ENCODE measurements around the gene PTPRZ1. TPM values are rescaled to one million over a fixed set of nuclear protein-coding genes. Genes with fewer than 3 reads are reported as not detected.

The PTPRZ1 gene
- total and polyA plus RNA-seq, 8 donors, result 0.60 to 2.5 (median 0.98) TPM

DNA sequence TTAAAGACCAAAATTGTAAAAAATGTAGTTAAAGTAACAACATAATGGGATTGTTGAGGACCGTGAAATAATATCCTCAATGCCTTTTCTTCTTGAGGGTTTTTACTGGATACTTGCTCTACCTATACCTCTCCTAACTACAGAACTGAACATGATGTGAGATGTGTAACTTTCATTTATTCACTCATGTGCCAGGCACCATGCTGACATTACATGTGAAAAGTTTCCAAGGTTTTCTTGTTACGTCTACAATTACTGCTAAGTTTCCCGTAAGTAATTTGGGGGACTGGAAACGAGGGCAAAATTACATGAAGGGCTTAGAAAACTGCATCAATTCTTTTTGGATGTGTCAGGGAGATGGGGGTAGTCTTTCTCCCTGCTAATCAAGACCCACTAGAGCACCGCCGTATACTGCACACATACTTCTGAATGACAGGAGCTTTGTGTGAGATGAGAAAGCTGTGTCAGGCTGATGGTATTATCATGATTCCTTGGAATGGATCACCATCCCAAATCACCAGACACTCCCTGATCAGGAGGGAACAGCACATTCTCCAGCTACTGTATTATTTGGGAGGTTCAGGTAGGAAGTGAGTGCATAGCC, 41.8 kb downstream of the PTPRZ1 start:
- peaks cover 0 to under 1% (median 0%) of the 10 kb centered on the region in 3 donors for H3K4me1 ChIP-seq
- intact Hi-C loops (cut with DNase I), result no loop called here
- WGBS, 2 donors, result 74 to 85% methylated on average over 6 of the region's 6 CpGs
- no peaks in the 10 kb centered on the region for H3K27me3 ChIP-seq
- ATAC-seq, result no peak
- no peak for DNase-seq
- H3K4me3 ChIP-seq, result no peak overlapping the region
- TF ChIP-seq, protein P1, sequence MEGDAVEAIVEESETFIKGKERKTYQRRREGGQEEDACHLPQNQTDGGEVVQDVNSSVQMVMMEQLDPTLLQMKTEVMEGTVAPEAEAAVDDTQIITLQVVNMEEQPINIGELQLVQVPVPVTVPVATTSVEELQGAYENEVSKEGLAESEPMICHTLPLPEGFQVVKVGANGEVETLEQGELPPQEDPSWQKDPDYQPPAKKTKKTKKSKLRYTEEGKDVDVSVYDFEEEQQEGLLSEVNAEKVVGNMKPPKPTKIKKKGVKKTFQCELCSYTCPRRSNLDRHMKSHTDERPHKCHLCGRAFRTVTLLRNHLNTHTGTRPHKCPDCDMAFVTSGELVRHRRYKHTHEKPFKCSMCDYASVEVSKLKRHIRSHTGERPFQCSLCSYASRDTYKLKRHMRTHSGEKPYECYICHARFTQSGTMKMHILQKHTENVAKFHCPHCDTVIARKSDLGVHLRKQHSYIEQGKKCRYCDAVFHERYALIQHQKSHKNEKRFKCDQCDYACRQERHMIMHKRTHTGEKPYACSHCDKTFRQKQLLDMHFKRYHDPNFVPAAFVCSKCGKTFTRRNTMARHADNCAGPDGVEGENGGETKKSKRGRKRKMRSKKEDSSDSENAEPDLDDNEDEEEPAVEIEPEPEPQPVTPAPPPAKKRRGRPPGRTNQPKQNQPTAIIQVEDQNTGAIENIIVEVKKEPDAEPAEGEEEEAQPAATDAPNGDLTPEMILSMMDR (IDR thresholded peaks at IDR 0.05), result no peak
- FAIRE-seq, result no peak
- H3K9me3 ChIP-seq, result no peaks in the 10 kb centered on the region
- H3K27ac ChIP-seq, result no peak overlapping the region
- H3K36me3 ChIP-seq, result no peaks in the 10 kb centered on the region

DNA sequence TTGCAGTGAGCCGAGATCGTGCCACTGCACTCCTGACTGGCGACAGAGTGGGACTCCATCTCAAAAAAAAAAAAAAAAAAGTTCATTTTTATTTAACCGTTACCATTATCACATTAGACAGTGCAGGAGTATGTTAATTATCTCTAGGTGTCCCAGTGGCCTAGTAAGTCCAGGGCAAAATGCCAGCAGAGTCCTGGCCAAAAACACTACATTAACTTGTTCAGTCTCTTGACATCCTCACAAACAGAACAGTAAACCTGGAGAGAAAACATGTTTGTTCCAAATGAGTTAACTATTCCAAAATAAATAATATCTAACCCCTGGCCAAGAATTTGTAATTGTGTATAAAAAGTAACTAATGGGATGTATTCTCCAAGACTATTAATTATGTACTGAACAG, 43.2 kb downstream of the PTPRZ1 start:
- Histone ChIP-seq H3K27me3 (no peaks in the 10 kb centered on the region), H3K4me3 (no peak overlapping the region), H3K9me3 (no peaks in the 10 kb centered on the region), H3K27ac (no peak overlapping the region), H3K4me1 (no peaks in the 10 kb centered on the region), H3K36me3 (no peaks in the 10 kb centered on the region)
- FAIRE-seq (no peak), DNase-seq (no peak), ATAC-seq (no peak)
- intact Hi-C loops (cut with DNase I), result no loop called here
- TF ChIP-seq, protein P1 (IDR thresholded peaks at IDR 0.05), result no peak
- 80 to 82% methylated on average over 4 of the region's 4 CpGs for WGBS, 2 donors

DNA sequence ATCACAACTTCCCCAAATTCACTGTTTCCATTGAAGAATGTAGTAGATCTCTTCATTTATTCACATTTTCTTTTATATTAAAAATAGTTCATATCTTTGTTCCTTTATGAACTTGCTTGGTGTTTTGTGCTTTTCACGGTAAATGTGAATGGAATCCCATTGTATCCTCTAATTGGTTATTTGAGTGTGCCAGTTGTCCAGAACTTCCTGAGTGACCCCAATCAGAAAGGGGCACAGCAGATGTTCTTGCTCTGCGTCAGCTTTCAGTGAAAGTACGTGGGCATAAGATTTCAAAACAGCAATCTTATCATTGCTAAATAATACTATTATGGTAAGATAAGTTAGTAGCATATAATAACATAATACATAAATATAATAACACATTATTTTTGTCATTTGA, 47.0 kb downstream of the PTPRZ1 start:
- TF ChIP-seq, protein P1 (IDR thresholded peaks at IDR 0.05), result no peak
- FAIRE-seq, result no peak
- intact Hi-C loops (cut with DNase I), result no loop called here
- 73 to 81% methylated on average over 3 of the region's 3 CpGs for WGBS, 2 donors
- Histone ChIP-seq H3K27me3 (no peaks in the 10 kb centered on the region), H3K9me3 (no peaks in the 10 kb centered on the region), H3K4me3 (no peak overlapping the region), H3K36me3 (no peaks in the 10 kb centered on the region), H3K27ac (no peak overlapping the region), H3K4me1 (no peaks in the 10 kb centered on the region)
- no peak for DNase-seq
- no peak for ATAC-seq

DNA sequence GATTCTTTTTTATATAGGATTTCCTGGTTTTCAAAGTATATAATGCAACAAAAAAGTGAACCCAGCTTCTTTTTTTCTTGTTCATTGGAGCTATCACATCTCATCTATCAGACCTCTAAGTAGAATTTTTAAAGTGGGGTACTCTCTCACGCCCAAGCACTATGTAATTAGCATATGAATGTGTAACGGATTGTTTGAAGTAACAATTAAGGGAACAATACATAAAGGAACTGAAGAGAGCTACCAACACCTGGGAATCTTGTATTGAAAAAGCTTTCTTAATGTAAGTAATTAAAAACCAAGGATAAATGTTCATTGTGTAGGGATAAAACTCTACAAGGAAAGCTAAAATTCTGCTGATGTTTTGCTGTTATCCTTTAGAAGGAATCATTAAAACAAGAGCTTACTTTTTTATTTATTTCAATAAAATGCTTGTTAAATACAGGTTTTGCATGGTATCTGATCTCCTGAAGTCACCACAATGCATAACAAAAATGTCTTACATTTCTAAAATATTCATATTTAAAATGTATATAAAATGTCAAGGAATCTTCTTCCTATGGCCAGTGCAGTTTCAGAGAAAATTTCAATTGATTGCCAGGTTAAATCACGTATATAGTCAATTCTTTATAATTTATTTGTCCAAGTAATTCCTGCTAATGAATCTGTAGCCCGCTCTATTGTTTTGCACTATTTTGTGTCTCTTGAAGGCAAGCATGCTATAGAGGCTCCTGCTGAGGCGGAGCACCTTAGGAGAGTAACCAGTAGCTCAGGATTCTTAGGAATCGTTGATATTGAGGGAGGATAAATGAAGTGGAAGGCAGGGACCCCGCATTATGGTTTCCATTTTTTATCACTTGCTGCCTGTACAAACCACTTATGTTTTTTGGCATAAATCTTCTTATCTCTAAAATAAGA, 51.6 kb downstream of the PTPRZ1 start:
- Histone ChIP-seq H3K9me3 (no peaks in the 10 kb centered on the region), H3K36me3 (no peaks in the 10 kb centered on the region), H3K4me3 (no peak overlapping the region), H3K27me3 (no peaks in the 10 kb centered on the region), H3K27ac (no peak overlapping the region), H3K4me1 (no peaks in the 10 kb centered on the region)
- DNase-seq (no peak), FAIRE-seq (no peak), ATAC-seq (no peak)
- intact Hi-C loops (cut with DNase I), result no loop called here
- WGBS, 2 donors, result 87 to 88% methylated on average over 7 of the region's 7 CpGs
- TF ChIP-seq, protein P1 (IDR thresholded peaks at IDR 0.05), result no peak

All from pancreas (tissue), 10 donors.